Bronchial epithelial cell (primary cell): ENCODE measurements around the gene NEURL1. TPM values are rescaled to one million over a fixed set of nuclear protein-coding genes. Genes with fewer than 3 reads are reported as not detected.
"Not testable (repeated sequence)": the region's sequence is repeated elsewhere in the genome, so short reads cannot be mapped to it uniquely, and the experiment has no call there.

Source experiments
- DNase-seq: peaks from one replicate; pipeline ENCODE4 v3.0.0-alpha.2; 2010; ENCODE audit warnings: low read depth
- FAIRE-seq: peaks from 2 replicates; lab custom pipeline; 2011; peaks lifted over from hg19 to GRCh38; lab: Jason Lieb, UNC
- H3K27me3 ChIP-seq: 2 replicates; pipeline ENCODE4 v1.5.1; 2011; ENCODE audit warnings: low read length; ENCODE audit not compliant: control insufficient read depth, insufficient read depth
- H3K36me3 ChIP-seq: 2 replicates; pipeline ENCODE4 v1.5.1; 2011; ENCODE audit warnings: low read length; ENCODE audit not compliant: control insufficient read depth, insufficient read depth
- H3K4me3 ChIP-seq: 2 replicates; pipeline ENCODE4 v1.5.1; 2011; ENCODE audit warnings: mild to moderate bottlenecking, low read depth, low read length, control low read depth
- total RNA-seq: library from RNA; depleted of rRNA; stranded (reverse); fragments of >200 nt; gene quantifications from 2 replicates; pipeline ENCODE4 v1.2.1, GENCODE V29; 2014
- TF ChIP-seq, protein P1 (sequence below): IDR thresholded peaks from 2 replicates; pipeline ENCODE4 v1.5.1; 2011; ENCODE audit warnings: mild to moderate bottlenecking, moderate library complexity, low read length, control low read depth, inconsistent platforms; ENCODE audit not compliant: insufficient read depth, severe bottlenecking

Gene NEURL1
- total RNA-seq, 1 donor from 2014 or later = 1.1 TPM

DNA sequence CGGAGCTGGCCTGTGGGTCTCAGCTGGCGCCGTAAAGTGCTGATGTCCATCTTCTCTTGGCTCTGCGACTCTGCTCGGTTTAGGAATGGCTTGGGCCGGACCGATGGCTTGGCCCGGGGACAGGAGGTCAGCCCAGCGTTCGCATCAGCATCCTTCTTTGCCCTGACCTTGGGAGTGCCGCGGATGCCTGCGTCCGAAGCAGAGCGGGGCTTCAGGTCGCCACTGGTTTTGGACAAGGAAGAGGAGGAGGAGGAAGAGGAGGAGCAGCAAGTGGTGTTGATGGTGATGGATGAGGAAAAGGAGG, 109.3 kb downstream of the NEURL1 start:
- DNase-seq (no peak), FAIRE-seq (no peak)
- Histone ChIP-seq H3K4me3 (no peak overlapping the region), H3K36me3 (peaks cover 23% of the 10 kb centered on the region), H3K27me3 (no peaks in the 10 kb centered on the region)
- TF ChIP-seq, protein P1, sequence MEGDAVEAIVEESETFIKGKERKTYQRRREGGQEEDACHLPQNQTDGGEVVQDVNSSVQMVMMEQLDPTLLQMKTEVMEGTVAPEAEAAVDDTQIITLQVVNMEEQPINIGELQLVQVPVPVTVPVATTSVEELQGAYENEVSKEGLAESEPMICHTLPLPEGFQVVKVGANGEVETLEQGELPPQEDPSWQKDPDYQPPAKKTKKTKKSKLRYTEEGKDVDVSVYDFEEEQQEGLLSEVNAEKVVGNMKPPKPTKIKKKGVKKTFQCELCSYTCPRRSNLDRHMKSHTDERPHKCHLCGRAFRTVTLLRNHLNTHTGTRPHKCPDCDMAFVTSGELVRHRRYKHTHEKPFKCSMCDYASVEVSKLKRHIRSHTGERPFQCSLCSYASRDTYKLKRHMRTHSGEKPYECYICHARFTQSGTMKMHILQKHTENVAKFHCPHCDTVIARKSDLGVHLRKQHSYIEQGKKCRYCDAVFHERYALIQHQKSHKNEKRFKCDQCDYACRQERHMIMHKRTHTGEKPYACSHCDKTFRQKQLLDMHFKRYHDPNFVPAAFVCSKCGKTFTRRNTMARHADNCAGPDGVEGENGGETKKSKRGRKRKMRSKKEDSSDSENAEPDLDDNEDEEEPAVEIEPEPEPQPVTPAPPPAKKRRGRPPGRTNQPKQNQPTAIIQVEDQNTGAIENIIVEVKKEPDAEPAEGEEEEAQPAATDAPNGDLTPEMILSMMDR = no peak

DNA sequence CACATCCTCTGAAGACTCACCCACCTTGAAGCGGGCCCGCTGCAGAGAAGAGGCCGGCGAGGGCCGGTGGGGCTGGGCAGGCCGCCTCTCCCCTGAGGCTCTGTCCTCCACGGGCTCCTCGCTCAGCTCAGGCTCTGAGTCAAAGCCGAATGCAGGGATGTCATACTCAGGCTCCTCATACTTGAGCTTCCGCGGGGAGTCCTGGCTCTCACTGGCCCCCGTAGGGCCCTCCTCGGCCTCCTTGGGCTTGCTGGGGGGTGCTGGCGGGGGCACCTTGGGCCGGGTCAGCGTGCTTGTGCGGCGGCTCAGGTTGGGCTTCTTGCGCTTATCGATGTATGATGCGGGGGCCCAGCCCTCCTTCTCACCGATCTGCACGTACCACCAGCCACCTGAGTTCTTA, 109.9 kb downstream of the NEURL1 start:
- DNase-seq (no peak), FAIRE-seq (no peak)
- peaks cover 24% of the 10 kb centered on the region for H3K36me3 ChIP-seq
- no peak overlapping the region for H3K4me3 ChIP-seq
- TF ChIP-seq, protein P1 = no peak
- H3K27me3 ChIP-seq = no peaks in the 10 kb centered on the region

DNA sequence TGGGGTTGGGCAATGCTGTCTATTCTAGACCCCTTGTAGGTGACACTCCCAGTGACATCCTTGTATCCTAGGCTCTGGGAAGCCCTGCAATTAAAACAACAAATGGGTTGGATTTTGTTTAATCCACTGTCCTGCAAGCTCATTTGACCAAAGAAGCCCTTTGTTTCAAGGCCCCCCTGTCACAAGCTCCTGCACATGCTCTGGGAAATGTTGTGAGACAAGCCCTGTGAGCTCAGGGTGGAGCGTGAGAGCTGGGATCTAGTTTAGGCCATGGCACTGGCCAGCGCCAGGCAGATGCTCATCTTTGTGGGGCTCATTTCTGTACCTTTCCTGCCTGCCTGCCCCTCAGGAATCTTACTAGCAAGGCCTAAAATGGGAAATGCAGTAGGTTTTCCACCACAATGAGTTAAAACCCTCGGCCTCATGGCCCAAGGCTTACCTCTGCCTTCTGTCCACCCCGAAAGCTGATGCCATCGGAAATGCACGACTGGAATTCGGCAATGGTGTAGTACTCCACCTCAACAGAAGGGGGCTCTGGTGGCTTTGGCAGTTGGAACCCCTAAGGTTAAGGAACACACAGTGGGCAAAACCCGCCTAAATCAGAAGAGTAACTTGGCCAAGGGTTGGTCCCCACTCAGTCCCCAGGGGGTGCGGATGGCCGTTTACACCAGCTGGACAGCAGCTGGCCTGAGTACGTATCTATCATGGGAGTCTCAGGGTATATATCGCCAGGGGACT, 112.0 kb downstream of the NEURL1 start:
- peak; percentile 25 for DNase-seq
- H3K36me3 ChIP-seq = peaks cover 34% of the 10 kb centered on the region

DNA sequence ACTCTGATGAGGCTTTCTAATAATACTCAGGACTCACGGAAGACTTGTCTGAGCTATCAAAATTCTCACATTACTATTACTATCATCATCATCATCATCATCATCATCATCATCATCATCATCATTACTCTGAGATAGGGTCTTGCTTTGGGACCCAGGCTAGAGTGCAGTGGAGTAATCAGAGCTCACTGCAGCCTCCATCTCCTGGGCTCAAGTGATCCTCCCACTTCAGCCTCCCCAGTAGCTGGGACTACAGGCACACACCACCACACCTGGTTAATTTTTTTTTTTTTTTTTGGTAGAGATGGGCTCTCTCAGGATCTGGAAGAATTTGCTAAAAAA, 112.6 kb downstream of the NEURL1 start:
- FAIRE-seq, DNase-seq: not testable (repeated sequence)
- H3K36me3 ChIP-seq = peaks cover 37% of the 10 kb centered on the region

More for the DNA sequence above, 112.0 kb downstream of the NEURL1 start:
- Histone ChIP-seq H3K27me3 (no peaks in the 10 kb centered on the region), H3K4me3 (no peak overlapping the region)
- no peak for FAIRE-seq
- TF ChIP-seq, protein P1 = peak; percentile 77

DNA sequence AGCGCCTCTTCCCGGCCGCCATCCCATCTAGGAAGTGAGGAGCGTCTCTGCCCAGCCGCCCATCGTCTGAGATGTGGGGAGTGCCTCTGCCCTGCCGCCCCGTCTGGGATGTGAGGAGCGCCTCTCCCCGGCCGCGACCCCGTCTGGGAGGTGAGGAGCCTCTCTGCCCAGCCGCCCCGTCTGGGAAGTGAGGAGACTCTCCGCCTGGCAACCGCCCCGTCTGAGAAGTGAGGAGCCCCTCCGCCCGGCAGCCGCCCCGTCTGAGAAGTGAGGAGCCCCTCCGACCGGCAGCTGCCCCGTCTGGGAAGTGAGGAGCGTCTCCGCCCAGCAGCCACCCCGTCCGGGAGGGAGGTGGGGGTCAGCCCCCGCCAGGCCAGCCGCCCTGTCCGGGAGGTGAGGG, 113.5 kb downstream of the NEURL1 start:
- DNase-seq, H3K4me3 ChIP-seq, H3K27me3 ChIP-seq, FAIRE-seq: not testable (repeated sequence)
- H3K36me3 ChIP-seq = peaks cover 38% of the 10 kb centered on the region

More for the DNA sequence above, 112.6 kb downstream of the NEURL1 start:
- H3K4me3 ChIP-seq, H3K27me3 ChIP-seq: not testable (repeated sequence)

DNA sequence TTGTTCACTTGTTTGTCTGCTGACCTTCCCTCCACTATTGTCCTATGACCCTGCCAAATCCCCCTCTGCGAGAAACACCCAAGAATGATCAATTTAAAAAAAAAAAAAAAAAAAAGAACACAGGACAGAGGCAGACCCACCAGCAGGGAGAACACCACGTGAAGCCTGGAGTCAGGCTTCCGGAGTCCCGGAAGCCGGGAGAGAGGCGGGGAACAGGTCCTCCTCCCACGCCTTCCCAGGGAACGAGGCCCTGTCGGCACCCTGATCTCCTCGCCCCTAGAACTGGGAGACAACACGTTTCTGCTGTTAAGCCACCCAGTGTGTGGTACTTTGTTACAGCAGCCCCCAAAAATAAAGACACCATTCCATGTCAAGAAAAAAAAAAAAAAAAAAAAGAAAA, 114.6 kb downstream of the NEURL1 start:
- not testable (repeated sequence) for DNase-seq, H3K4me3 ChIP-seq, FAIRE-seq, H3K27me3 ChIP-seq
- peaks cover 39% of the 10 kb centered on the region for H3K36me3 ChIP-seq

DNA sequence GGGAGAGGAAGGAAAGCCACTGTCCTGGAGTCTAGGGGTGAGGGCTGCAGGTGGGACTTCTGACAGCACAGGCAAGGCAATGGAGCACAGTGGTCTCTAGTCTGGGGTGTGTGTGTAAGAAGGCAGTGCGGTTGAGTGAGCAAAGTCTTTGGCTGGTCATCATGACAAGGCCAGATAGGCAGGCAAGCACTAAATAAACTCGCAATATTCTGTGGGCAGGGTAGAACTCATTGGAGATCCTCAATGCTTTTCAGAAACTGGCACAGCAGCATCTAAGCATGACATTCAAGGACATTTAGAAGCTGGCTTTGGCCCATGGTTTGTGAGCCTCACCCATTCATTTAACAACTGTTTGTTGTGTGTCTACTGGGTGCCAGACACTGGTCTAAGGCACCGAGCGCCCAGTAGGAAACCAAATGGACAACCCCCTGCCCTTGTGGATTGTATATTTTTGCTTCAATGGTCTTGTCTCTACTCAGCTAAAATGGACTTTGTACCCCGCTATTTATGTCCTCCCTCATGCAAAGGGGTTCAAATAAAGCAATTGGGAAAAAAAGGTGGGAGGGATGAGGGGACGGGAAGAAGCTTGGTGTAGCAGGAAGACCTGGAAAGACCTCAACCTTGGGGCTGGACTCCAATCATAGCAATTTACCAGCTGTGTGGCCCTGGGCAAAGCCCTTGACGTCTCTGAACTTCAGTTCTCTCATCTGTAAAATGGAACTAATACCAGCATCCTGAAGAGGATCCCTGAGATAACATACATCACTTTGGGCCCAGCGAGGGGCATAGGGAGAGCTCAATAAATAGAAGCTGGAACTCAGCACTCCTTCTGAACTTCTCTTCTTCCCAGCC, 116.0 kb downstream of the NEURL1 start:
- Histone ChIP-seq H3K27me3 (no peaks in the 10 kb centered on the region), H3K4me3 (no peak overlapping the region), H3K36me3 (peaks cover 43% of the 10 kb centered on the region)
- DNase-seq = no peak
- TF ChIP-seq, protein P1 = no peak
- peak; percentile 94 for FAIRE-seq
